Prostate gland (tissue), 2 donors: ENCODE data around the gene STK11. TPM values are rescaled to one million over a fixed set of nuclear protein-coding genes. Genes with fewer than 3 reads are reported as not detected.

Experiments used
- DNase-seq: peaks from one replicate; pipeline ENCODE4 v3.0.0-alpha.2; 2019; ENCODE audit warnings: low spot score
- H3K27ac ChIP-seq, 2 donors: fragments of 200-600 bp; sonication (generic); 2 replicates each; pipeline ENCODE4 v1.5.1; 2017 to 2019
- H3K27me3 ChIP-seq: fragments of 200-600 bp; sonication (generic); replicated peaks from 2 replicates; pipeline ENCODE4 v1.5.1; 2019; ENCODE audit not compliant: insufficient read depth
- H3K36me3 ChIP-seq, 2 donors: fragments of 200-600 bp; sonication (generic); 1 replicate in 1 of 2; 2 replicates in 1 of 2; pipeline versions ENCODE4 v1.5.1 to v1.8.1; 2017 to 2019
- H3K4me1 ChIP-seq: fragments of 200-600 bp; sonication (generic); replicated peaks from 2 replicates; pipeline ENCODE4 v1.5.1; 2019
- H3K4me3 ChIP-seq, 2 donors: fragments of 200-600 bp; sonication (generic); 2 replicates each; pipeline ENCODE4 v1.5.1; 2017 to 2019
- H3K9me3 ChIP-seq: fragments of 200-600 bp; sonication (generic); 2 replicates; pipeline ENCODE4 v1.5.1; 2017
- CTCF ChIP-seq, 4 experiments: fragments of 200-600 bp in 2 of 4; fragments of 450-650 bp in 2 of 4; sonication (generic) in 2 of 4; IDR thresholded peaks; 1 replicate in 3 of 4; 2 replicates in 1 of 4; pipeline ENCODE4 v1.5.1; 2016 to 2019; ENCODE audit warnings: antibody characterized with exemption in 4 of 4, mild to moderate bottlenecking in 2 of 4, moderate library complexity in 2 of 4
- POLR2A ChIP-seq: fragments of 450-650 bp; IDR thresholded peaks from one replicate; pipeline ENCODE4 v1.6.1; 2016; ENCODE audit warnings: antibody characterized with exemption, mild to moderate bottlenecking
- POLR2AphosphoS5 ChIP-seq: sonication (generic); formaldehyde crosslinking; IDR thresholded peaks from one replicate; pipeline ENCODE4 v1.6.1; 2017; ENCODE audit warnings: antibody characterized with exemption
- WGBS: methylation state at CpG from one replicate; pipeline ENCODE4 v1.1.5; 2018; 5-methylcytosine and 5-hydroxymethylcytosine counted together
- intact Hi-C: fragments of 100-400 bp; cut with DNase I; formaldehyde crosslinking; loops from one replicate; pipeline ENCODE4 v1.14.2; 2022
- total RNA-seq, 2 donors: library from RNA; depleted of rRNA; stranded (reverse); fragments of >200 nt; gene quantifications; one replicate each; pipeline ENCODE4 v1.1.0, GENCODE V29; 2016

The STK11 gene
- total RNA-seq, 2 donors from 2014 or later: 75.1 to 157 TPM

- H3K4me1 ChIP-seq: no peaks in the 10 kb centered on the region
- no peak for DNase-seq
- intact Hi-C loops: no loop called here
- no peak for TF ChIP-seq POLR2A
- TF ChIP-seq CTCF (IDR thresholded peaks at IDR 0.05): peak; percentile 10 to 64 (median 42)
- peaks cover 0 to 1% of the 10 kb centered on the region in 2 donors for H3K36me3 ChIP-seq
- 73% methylated on average over 33 of the region's 38 CpGs for WGBS
- no peak overlapping the region for H3K27ac ChIP-seq
- H3K9me3 ChIP-seq: no peaks in the 10 kb centered on the region
- H3K27me3 ChIP-seq: no peaks in the 10 kb centered on the region
- H3K4me3 ChIP-seq: no peak overlapping the region
These were observed 15.7 kb downstream of the STK11 start for GRCh38 chr19:1220976-1221903.

DNA sequence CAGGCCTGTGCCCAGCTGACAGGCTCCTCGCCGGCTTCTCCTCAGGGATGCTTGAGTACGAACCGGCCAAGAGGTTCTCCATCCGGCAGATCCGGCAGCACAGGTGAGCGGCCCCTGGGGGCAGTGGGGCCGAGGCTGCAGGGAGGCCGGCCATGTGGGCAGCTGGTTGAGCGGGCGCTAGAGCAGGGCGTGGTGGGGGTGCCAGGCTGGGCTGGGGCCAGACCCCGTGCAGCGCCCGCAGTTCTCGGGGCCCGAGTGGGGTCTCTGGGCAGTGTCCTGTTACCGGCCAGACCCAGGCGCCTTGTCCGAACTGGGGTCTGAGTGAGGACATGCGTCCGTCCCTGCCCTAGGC, 16.3 kb downstream of the STK11 start:
- no peaks in the 10 kb centered on the region for H3K27me3 ChIP-seq
- intact Hi-C loops: no loop called here
- TF ChIP-seq POLR2AphosphoS5 (no peak), CTCF (IDR thresholded peaks at IDR 0.05) (no peak), POLR2A (no peak)
- DNase-seq: no peak
- no peak overlapping the region for H3K27ac ChIP-seq
- H3K36me3 ChIP-seq: peaks cover 0 to 8% of the 10 kb centered on the region in 2 donors
- WGBS: 88% methylated on average over 10 of the region's 22 CpGs
- H3K9me3 ChIP-seq: no peaks in the 10 kb centered on the region
- no peaks in the 10 kb centered on the region for H3K4me1 ChIP-seq
- H3K4me3 ChIP-seq: no peak overlapping the region

DNA sequence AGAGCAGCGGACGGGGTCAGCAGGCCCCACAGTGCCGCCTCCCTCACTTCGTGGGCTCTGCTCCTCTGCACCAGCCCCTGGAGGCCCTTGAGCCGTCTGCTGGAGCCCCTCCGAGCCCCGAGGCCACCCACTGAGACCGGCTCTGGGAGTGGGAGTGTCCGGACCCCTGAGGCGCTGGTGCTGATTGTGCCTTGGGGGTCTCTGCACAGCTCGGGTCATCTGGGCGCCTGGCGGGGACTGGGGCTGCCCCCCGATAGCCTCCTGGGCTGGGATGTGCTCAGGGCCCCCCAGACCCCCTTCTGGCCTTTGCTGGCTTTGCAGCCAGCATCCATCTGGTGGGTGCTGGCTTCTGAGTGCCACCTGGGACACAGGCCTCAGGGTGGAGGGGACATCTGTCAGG, 16.8 kb downstream of the STK11 start:
- H3K27ac ChIP-seq: no peak overlapping the region

GRCh38 chr19:1223018-1223855, 17.7 kb downstream of the STK11 start:
- 75% methylated on average over 44 of the region's 48 CpGs for WGBS
- no peaks in the 10 kb centered on the region for H3K27me3 ChIP-seq
- TF ChIP-seq POLR2AphosphoS5: no peak
- TF ChIP-seq CTCF (IDR thresholded peaks at IDR 0.05): peak in 2 of 4 experiments; percentile 30 to 50
- TF ChIP-seq POLR2A: no peak
- intact Hi-C loops: no loop called here
- H3K4me1 ChIP-seq: no peaks in the 10 kb centered on the region
- no peak overlapping the region for H3K27ac ChIP-seq
- H3K36me3 ChIP-seq: peaks cover 0 to 10% of the 10 kb centered on the region in 2 donors
- no peak for DNase-seq
- no peak overlapping the region for H3K4me3 ChIP-seq
- no peaks in the 10 kb centered on the region for H3K9me3 ChIP-seq

More for the DNA sequence above, 16.8 kb downstream of the STK11 start:
- H3K4me1 ChIP-seq: no peaks in the 10 kb centered on the region
- TF ChIP-seq POLR2AphosphoS5: no peak
- TF ChIP-seq POLR2A: no peak
- 80% methylated on average over 13 of the region's 14 CpGs for WGBS
- no peak for DNase-seq
- intact Hi-C loops: no loop called here
- no peaks in the 10 kb centered on the region for H3K27me3 ChIP-seq
- H3K9me3 ChIP-seq: no peaks in the 10 kb centered on the region
- peaks cover 0 to 10% of the 10 kb centered on the region in 2 donors for H3K36me3 ChIP-seq
- H3K4me3 ChIP-seq: no peak overlapping the region

GRCh38 chr19:1224047-1224825, 18.7 kb downstream of the STK11 start:
- Histone ChIP-seq H3K9me3 (no peaks in the 10 kb centered on the region), H3K4me3 (no peak overlapping the region), H3K36me3 (peaks cover 0 to 10% of the 10 kb centered on the region in 2 donors), H3K4me1 (no peaks in the 10 kb centered on the region), H3K27ac (no peak overlapping the region), H3K27me3 (no peaks in the 10 kb centered on the region)
- TF ChIP-seq POLR2AphosphoS5 (no peak), CTCF (IDR thresholded peaks at IDR 0.05) (no peak), POLR2A (no peak)
- intact Hi-C loops: no loop called here
- 94% methylated on average over 15 of the region's 16 CpGs for WGBS
- no peak for DNase-seq
